ENCODE results near the gene NRIP3.

- TF ChIP-seq CTCF (conservative IDR thresholded peaks at IDR 0.05) (no peak), EZH2 (IDR thresholded peaks at IDR 0.05; ENCODE audit: low read depth) (no peak)
Measured at GRCh38 chr11:9039198-9039597, 35.4 kb upstream of the NRIP3 start.
